H1 (cell line): Measurements from ENCODE around the gene PTPN13. TPM values are rescaled to one million over a fixed set of nuclear protein-coding genes. Genes with fewer than 3 reads are reported as not detected.

ENCODE experiments used
- CHD2 ChIP-seq: IDR thresholded peaks from 2 replicates; pipeline ENCODE4 v1.6.1; 2012; ENCODE audit warnings: low read length, improper control_type of control experiment
- CREB1 ChIP-seq: IDR thresholded peaks from 2 replicates; pipeline ENCODE4 v1.6.1; 2012; ENCODE audit warnings: inconsistent platforms
- CTBP2 ChIP-seq: IDR thresholded peaks from 2 replicates; pipeline ENCODE4 v1.7.0; 2011; ENCODE audit warnings: borderline replicate concordance, mild to moderate bottlenecking, moderate library complexity, mixed read lengths, low read length; ENCODE audit not compliant: insufficient read depth, insufficient read length
- KDM4A ChIP-seq: IDR thresholded peaks from one replicate; pipeline ENCODE4 v1.7.1; 2012; ENCODE audit warnings: low read depth, mild to moderate bottlenecking, moderate library complexity, low read length, inconsistent platforms; ENCODE audit not compliant: severe bottlenecking
- KDM5A ChIP-seq: fragments of 200-600 bp; IDR thresholded peaks from 2 replicates; pipeline ENCODE4 v1.7.1; 2012; ENCODE audit warnings: mild to moderate bottlenecking, low read length, inconsistent platforms, mixed read lengths
- PHF8 ChIP-seq: fragments of 200-600 bp; sonication (generic); conservative IDR thresholded peaks from 2 replicates; pipeline ENCODE4 v1.7.1; 2012; ENCODE audit warnings: low read depth, mild to moderate bottlenecking, inconsistent platforms, low read length, moderate library complexity
- RAD21 ChIP-seq, 2 experiments: IDR thresholded peaks in 1 of 2; conservative IDR thresholded peaks in 1 of 2; 2 replicates each; pipeline ENCODE4 v1.6.1; 2011; ENCODE audit warnings: low read depth in 2 of 2, low read length in 2 of 2, improper control_type of control experiment in 1 of 2, inconsistent platforms in 1 of 2, mild to moderate bottlenecking in 1 of 2, moderate library complexity in 1 of 2
- SIN3A ChIP-seq, 2 experiments: IDR thresholded peaks in 1 of 2; conservative IDR thresholded peaks in 1 of 2; 2 replicates each; pipeline ENCODE4 v1.6.1; 2011 to 2012; ENCODE audit warnings: low read length in 2 of 2, improper control_type of control experiment in 1 of 2, low read depth in 1 of 2, mild to moderate bottlenecking in 1 of 2
- TBP ChIP-seq: IDR thresholded peaks from 2 replicates; pipeline ENCODE4 v1.6.1; 2011; ENCODE audit warnings: low read depth, low read length, improper control_type of control experiment
- polyA plus RNA-seq, 7 experiments: library from polyadenylated mRNA; depleted of rRNA in 3 of 7; stranded (reverse) in 5 of 7; unstranded in 2 of 7; fragments of >200 nt in 5 of 7; fragments of 200-250 nt in 2 of 7; gene quantifications; 1 replicate in 5 of 7; 2 replicates in 1 of 7; 4 replicates in 1 of 7; pipeline versions ENCODE4 v1.2.1 to v1.2.3, GENCODE V29; 2011 to 2013; ENCODE audit warnings: missing spikeins in 2 of 7, mixed read lengths in 2 of 7
- total RNA-seq: library from RNA; stranded (reverse); fragmentation: NEBNext Ultra II Directional; extraction: Animal tissue kit (Norgen Biotek cat#: 25700); gene quantifications from 2 replicates; pipeline ENCODE4 v1.2.1, GENCODE V29; 2021
- TF ChIP-seq, protein P1 (sequence below): IDR thresholded peaks from 2 replicates; pipeline ENCODE4 v1.6.1; 2012; ENCODE audit warnings: inconsistent platforms

Gene PTPN13
- total and polyA plus RNA-seq, 2 of the 8 experiments (the other 6 are each of a cell fraction or from before 2014, with no cell fraction given) = 12.7 to 57.9 TPM

GRCh38 chr4:86762649-86763048, 168.5 kb downstream of the PTPN13 start (continued):
- TF ChIP-seq, protein P1, sequence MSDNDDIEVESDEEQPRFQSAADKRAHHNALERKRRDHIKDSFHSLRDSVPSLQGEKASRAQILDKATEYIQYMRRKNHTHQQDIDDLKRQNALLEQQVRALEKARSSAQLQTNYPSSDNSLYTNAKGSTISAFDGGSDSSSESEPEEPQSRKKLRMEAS = no peak
- TF ChIP-seq CTBP2 = no peak
- no peak for TF ChIP-seq PHF8
- TF ChIP-seq KDM4A = no peak
- TF ChIP-seq TBP = no peak
- TF ChIP-seq CREB1 = no peak
- TF ChIP-seq SIN3A (conservative IDR thresholded peaks at IDR 0.05 in 1 of 2, IDR thresholded peaks at IDR 0.05 in 1 of 2; ENCODE audit: low read depth in 1 of 2, low read length in 2 of 2) = no peak
- no peak for TF ChIP-seq RAD21 (IDR thresholded peaks at IDR 0.05 in 1 of 2, conservative IDR thresholded peaks at IDR 0.05 in 1 of 2; ENCODE audit: low read depth in 2 of 2, low read length in 2 of 2)
- TF ChIP-seq CHD2 = no peak
- no peak for TF ChIP-seq KDM5A
